Loucy (cell line): ENCODE data around the gene MMP11.

Source experiments
- EZH2phosphoT487 ChIP-seq: fragments of 200-600 bp; IDR thresholded peaks from 2 replicates; pipeline ENCODE4 v1.6.1; 2018; ENCODE audit warnings: antibody characterized with exemption, mild to moderate bottlenecking, moderate library complexity, borderline replicate concordance
- TF ChIP-seq, protein P1 (sequence below): fragments of 200-600 bp; sonication (generic); conservative IDR thresholded peaks from 2 replicates; pipeline ENCODE4 v1.5.1; 2014; ENCODE audit warnings: mild to moderate bottlenecking, antibody characterized with exemption, low read length

DNA sequence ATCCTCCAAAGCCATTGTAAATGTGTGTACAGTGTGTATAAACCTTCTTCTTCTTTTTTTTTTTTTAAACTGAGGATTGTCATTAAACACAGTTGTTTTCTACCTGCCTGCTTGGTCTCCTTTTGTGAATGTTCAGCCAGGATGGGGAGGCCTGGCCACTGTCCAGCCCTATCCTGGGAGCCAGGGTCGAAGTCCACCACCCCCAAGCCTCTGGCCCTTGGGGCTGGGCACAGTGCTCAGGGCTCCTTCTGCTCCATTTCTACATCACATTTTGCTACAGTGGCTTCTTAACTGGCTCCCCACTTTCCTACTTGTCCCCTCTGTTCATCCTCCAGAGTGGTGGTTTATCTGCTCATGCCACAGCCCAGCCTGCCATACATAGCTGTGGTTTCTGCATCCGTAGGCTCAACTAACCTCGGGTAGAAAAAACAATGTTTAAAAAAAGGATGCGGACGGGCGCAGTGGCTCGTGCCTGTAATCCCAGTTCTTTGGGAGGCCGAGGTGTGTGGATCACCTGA lies 11.6 kb downstream of the MMP11 start:
- TF ChIP-seq, protein P1, sequence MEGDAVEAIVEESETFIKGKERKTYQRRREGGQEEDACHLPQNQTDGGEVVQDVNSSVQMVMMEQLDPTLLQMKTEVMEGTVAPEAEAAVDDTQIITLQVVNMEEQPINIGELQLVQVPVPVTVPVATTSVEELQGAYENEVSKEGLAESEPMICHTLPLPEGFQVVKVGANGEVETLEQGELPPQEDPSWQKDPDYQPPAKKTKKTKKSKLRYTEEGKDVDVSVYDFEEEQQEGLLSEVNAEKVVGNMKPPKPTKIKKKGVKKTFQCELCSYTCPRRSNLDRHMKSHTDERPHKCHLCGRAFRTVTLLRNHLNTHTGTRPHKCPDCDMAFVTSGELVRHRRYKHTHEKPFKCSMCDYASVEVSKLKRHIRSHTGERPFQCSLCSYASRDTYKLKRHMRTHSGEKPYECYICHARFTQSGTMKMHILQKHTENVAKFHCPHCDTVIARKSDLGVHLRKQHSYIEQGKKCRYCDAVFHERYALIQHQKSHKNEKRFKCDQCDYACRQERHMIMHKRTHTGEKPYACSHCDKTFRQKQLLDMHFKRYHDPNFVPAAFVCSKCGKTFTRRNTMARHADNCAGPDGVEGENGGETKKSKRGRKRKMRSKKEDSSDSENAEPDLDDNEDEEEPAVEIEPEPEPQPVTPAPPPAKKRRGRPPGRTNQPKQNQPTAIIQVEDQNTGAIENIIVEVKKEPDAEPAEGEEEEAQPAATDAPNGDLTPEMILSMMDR, result no peak
- no peak for TF ChIP-seq EZH2phosphoT487
